Endothelial cell of umbilical vein (primary cell): ENCODE results near the gene RAB11B. TPM values are rescaled to one million over a fixed set of nuclear protein-coding genes. Genes with fewer than 3 reads are reported as not detected.

ENCODE experiments used
- BruUV-seq: library from RNA; stranded (reverse); fragments of 400-500 nt; replicated peaks from 2 replicates; lab custom pipeline; 2021; lab: Mats Ljungman, UMichigan
- CTCF ChIA-PET: fragments of 300-600, 350-600 bp; sonication (Branson Sonifier 250); formaldehyde crosslinking; loops from one replicate; lab custom pipeline; 2021; ENCODE audit warnings: antibody characterized with exemption, inconsistent platforms; lab: Charles Lee
- POLR2A ChIA-PET: fragments of 300-600, 350-600 bp; sonication (Branson Sonifier 250); formaldehyde crosslinking; loops from one replicate; lab custom pipeline; 2021; ENCODE audit warnings: antibody characterized with exemption, inconsistent platforms; lab: Charles Lee
- DNase-seq: peaks from one replicate; pipeline ENCODE4 v3.0.0-alpha.2; 2011; ENCODE audit warnings: low read depth, low spot score
- FAIRE-seq: peaks from 2 replicates; lab custom pipeline; 2011; peaks lifted over from hg19 to GRCh38; lab: Jason Lieb, UNC
- H2AFZ ChIP-seq: 2 replicates; pipeline ENCODE4 v1.6.0; 2012; ENCODE audit warnings: low read depth, low read length, control low read depth, inconsistent platforms
- H3K27ac ChIP-seq: 2 replicates; pipeline ENCODE4 v1.5.1; 2011; ENCODE audit warnings: low read depth, mild to moderate bottlenecking, control low read depth, low read length, moderate library complexity; ENCODE audit not compliant: insufficient read depth
- H3K27me3 ChIP-seq, 2 experiments: 2 replicates each; pipeline versions ENCODE4 v1.6.0 to v1.6.1; 2011; ENCODE audit warnings: low read length in 2 of 2, mixed read lengths in 1 of 2; ENCODE audit not compliant: control insufficient read depth in 2 of 2, insufficient read depth in 2 of 2
- H3K36me3 ChIP-seq, 2 experiments: 2 replicates in 1 of 2; 3 replicates in 1 of 2; pipeline ENCODE4 v1.5.1; 2011; ENCODE audit warnings: low read length in 2 of 2, mild to moderate bottlenecking in 1 of 2, moderate library complexity in 1 of 2; ENCODE audit not compliant: control insufficient read depth in 2 of 2, insufficient read depth in 2 of 2; ENCODE audit errors: extremely low read depth in 1 of 2
- H3K4me1 ChIP-seq: 3 replicates; pipeline ENCODE4 v1.5.1; 2011; ENCODE audit warnings: mild to moderate bottlenecking, low read length; ENCODE audit not compliant: control insufficient read depth, insufficient read depth; ENCODE audit errors: extremely low read depth
- H3K4me2 ChIP-seq: 2 replicates; pipeline ENCODE4 v1.6.1; 2011; ENCODE audit warnings: low read length, control low read depth, mixed read lengths; ENCODE audit not compliant: insufficient read depth
- H3K4me3 ChIP-seq, 3 experiments: fragments of 200-600 bp in 1 of 3; sonication (generic), shearing (Covaris generic) in 1 of 3; replicated peaks in 1 of 3; 2 replicates each; pipeline ENCODE4 v1.5.1; 2011 to 2016; ENCODE audit warnings: control low read depth in 3 of 3, low read length in 3 of 3, mild to moderate bottlenecking in 2 of 3, inconsistent platforms in 1 of 3, low read depth in 1 of 3, moderate library complexity in 1 of 3; ENCODE audit not compliant: insufficient read depth in 1 of 3
- H3K79me2 ChIP-seq: 2 replicates; pipeline ENCODE4 v1.6.0; 2012; ENCODE audit warnings: low read length, inconsistent platforms; ENCODE audit not compliant: control insufficient read depth, insufficient read depth
- H3K9ac ChIP-seq: replicated peaks from 2 replicates; pipeline ENCODE3; 2011; ENCODE audit warnings: low read length, control low read depth; ENCODE audit not compliant: insufficient read depth; ENCODE audit errors: extremely low read depth
- H3K9me1 ChIP-seq: replicated peaks from 3 replicates; pipeline ENCODE4 v1.6.0; 2011; ENCODE audit warnings: mild to moderate bottlenecking, low read length; ENCODE audit not compliant: control insufficient read depth, insufficient read depth; ENCODE audit errors: extremely low read depth
- H3K9me3 ChIP-seq: replicated peaks from 2 replicates; pipeline ENCODE4 v1.5.1; 2012; ENCODE audit warnings: low read length, inconsistent platforms; ENCODE audit not compliant: control insufficient read depth, insufficient read depth
- H4K20me1 ChIP-seq: replicated peaks from 2 replicates; pipeline ENCODE3; 2011; ENCODE audit warnings: mild to moderate bottlenecking, low read length; ENCODE audit not compliant: control insufficient read depth, insufficient read depth; ENCODE audit errors: extremely low read depth
- EZH2 ChIP-seq: IDR thresholded peaks from 2 replicates; pipeline ENCODE4 v1.6.1; 2012; ENCODE audit warnings: borderline replicate concordance, low read depth, mild to moderate bottlenecking, moderate library complexity, low read length, inconsistent platforms; ENCODE audit not compliant: severe bottlenecking
- FOS ChIP-seq: IDR thresholded peaks from 2 replicates; pipeline ENCODE4 v1.6.1; 2011; ENCODE audit warnings: mild to moderate bottlenecking, low read length, moderate library complexity, borderline replicate concordance; ENCODE audit not compliant: insufficient read depth
- GATA2 ChIP-seq: IDR thresholded peaks from 2 replicates; pipeline ENCODE4 v1.7.0; 2011; ENCODE audit warnings: low read depth, mild to moderate bottlenecking, moderate library complexity, mixed read lengths, low read length; ENCODE audit not compliant: insufficient read length, insufficient read depth
- JUN ChIP-seq: IDR thresholded peaks from 2 replicates; pipeline ENCODE4 v1.6.1; 2011; ENCODE audit warnings: borderline replicate concordance, low read depth; ENCODE audit not compliant: insufficient read length, insufficient read depth
- MYC ChIP-seq: IDR thresholded peaks from one replicate; pipeline ENCODE4 v1.6.1; 2011; ENCODE audit warnings: mild to moderate bottlenecking, low read depth, low read length
- POLR2AphosphoS5 ChIP-seq: IDR thresholded peaks from 2 replicates; pipeline ENCODE4 v1.6.1; 2012; ENCODE audit warnings: low read depth, mild to moderate bottlenecking, control low read depth, low read length, moderate library complexity; ENCODE audit not compliant: insufficient read depth
- dilution Hi-C: fragments of 300-500 bp; cut with MboI; formaldehyde crosslinking; loops from one replicate; pipeline ENCODE4 v1.15.0; 2019; ENCODE audit warnings: low sequenced_read_pairs; ENCODE audit not compliant: extremely low pct_ligation_motif_present
- intact Hi-C: fragments of 100-400 bp; cut with micrococcal nuclease; formaldehyde crosslinking; loops from one replicate; pipeline ENCODE4 v1.10.0; 2022
- polyA plus RNA-seq, 4 experiments: library from polyadenylated mRNA; depleted of rRNA in 3 of 4; stranded (reverse) in 3 of 4; unstranded in 1 of 4; fragments of >200 nt; gene quantifications; 2 replicates each; pipeline versions ENCODE4 v1.2.1 to v1.2.3, GENCODE V29; 2011 to 2012; ENCODE audit warnings: missing spikeins in 1 of 4
- total RNA-seq: library from RNA; stranded (reverse); gene quantifications from 2 replicates; pipeline ENCODE4 v1.2.3, GENCODE V29; 2021
- TF ChIP-seq, protein P1 (sequence below), 2 donors: IDR thresholded peaks; 1 replicate in 1 of 2; 2 replicates in 1 of 2; pipeline ENCODE4 v1.5.1; 2011; ENCODE audit warnings: low read length in 2 of 2, mild to moderate bottlenecking in 2 of 2, moderate library complexity in 2 of 2, control low read depth in 1 of 2, inconsistent platforms in 1 of 2, low read depth in 1 of 2; ENCODE audit not compliant: insufficient read depth in 1 of 2; ENCODE audit errors: extremely low read depth in 1 of 2
- TF ChIP-seq, protein P2 (sequence below): IDR thresholded peaks from 2 replicates; pipeline ENCODE4 v1.6.1; 2011; ENCODE audit not compliant: insufficient read depth, insufficient read length

The RAB11B gene
- total and polyA plus RNA-seq, 2 donors (not counting 3 experiments of a cell fraction or from before 2014, with no cell fraction given), result 74.1 to 99.8 TPM

DNA sequence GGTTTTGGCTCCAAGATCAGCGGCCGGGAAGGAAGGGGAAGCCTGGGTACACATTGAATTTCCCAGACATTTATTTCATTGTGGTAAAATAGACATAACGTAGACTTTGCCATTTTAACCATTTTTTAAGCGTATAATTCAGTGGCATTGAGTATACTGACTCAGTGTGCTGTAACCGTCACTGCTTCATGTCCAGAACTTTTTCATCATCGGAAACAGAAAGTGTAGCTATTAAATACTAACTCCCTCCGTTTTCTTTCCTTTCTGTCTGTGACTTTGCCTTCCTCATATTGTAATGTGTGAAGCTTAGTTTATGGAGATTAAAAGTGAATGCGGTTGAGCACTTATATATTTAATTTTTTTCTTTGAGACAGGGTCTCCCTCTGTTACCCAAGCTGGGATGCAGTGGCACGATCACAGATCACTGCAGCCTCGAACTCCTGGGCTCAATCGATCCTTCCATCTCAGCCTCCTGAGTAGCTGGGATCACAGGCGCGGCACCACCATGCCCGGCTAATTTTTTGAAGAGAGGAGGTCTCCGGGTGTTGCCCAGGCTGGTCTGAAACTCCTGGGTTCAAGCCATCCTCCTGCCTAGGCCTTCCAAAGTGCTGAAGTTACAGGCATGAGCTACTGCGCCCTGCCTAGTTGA is 56.0 kb downstream of the RAB11B start:
- Histone ChIP-seq H3K79me2 (peaks cover 62% of the 10 kb centered on the region), H3K9me3 (no peaks in the 10 kb centered on the region), H3K9ac (peak overlapping the region; percentile 99), H3K27ac (peak overlapping the region; percentile 93), H3K36me3 (peaks cover 0 to 11% of the 10 kb centered on the region in 2 experiments), H3K9me1 (no peaks in the 10 kb centered on the region), H3K4me1 (peaks cover 29% of the 10 kb centered on the region), H3K4me2 (peak overlapping the region; percentile 97), H2AFZ (no peak overlapping the region), H3K27me3 (no peaks in the 10 kb centered on the region), H4K20me1 (peaks cover 25% of the 10 kb centered on the region), H3K4me3 (peak overlapping the region; percentile 81 to 98 (median 84))
- POLR2A ChIA-PET, result interaction anchor here (0.6 kb wide), 1 partner anchor 59 kb away, joined by 3 read pairs; no protein-coding TSS in a partner anchor
- DNase-seq (no peak), FAIRE-seq (peak; percentile 71)
- BruUV-seq, result TSS peak; percentile 35
- intact Hi-C loops, result no loop called here
- TF ChIP-seq POLR2AphosphoS5 (no peak), MYC (no peak), FOS (no peak), EZH2 (no peak), JUN (no peak)
- CTCF ChIA-PET, result interaction anchor here (0.9 to 1.6 kb wide), 5 partner anchors 10 to 93 kb away, joined by 3 to 10 read pairs (median 4); partner anchors contain the start of gene MARCHF2
- dilution Hi-C loops, result no loop called here

DNA sequence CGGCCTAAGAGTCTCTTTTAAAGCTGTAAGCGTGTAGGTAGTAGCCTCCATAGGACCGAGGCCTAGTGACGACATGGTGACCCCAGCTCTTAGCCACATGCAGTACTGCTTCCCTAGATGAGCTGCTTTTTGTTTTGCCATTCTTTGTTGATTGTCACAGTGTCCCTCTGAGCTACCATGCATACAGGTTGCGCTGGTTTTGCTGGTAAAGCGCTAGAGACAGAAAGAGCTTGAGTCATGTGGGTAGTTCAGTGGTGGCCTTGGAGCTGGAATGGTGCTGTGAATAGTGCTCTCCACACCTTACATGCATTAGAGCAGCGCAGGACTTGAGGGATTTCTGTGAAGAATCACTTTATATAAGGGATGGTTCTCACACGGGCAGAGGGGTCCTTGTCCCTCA is 59.7 kb downstream of the RAB11B start:
- dilution Hi-C loops, result no loop called here

More for the DNA sequence above, 59.7 kb downstream of the RAB11B start:
- no peak overlapping the region for H3K27ac ChIP-seq
- no TSS peak for BruUV-seq
- no peak overlapping the region for H3K4me2 ChIP-seq
- H3K4me3 ChIP-seq, result no peak overlapping the region
- intact Hi-C loops, result no loop called here
- peaks cover 36% of the 10 kb centered on the region for H4K20me1 ChIP-seq
- no peaks in the 10 kb centered on the region for H3K9me3 ChIP-seq
- no peak for DNase-seq
- peaks cover 98% of the 10 kb centered on the region for H3K79me2 ChIP-seq
- ChIA-PET POLR2A (no interaction called here), CTCF (interaction anchor here (1.3 to 1.6 kb wide), 4 partner anchors 36 to 183 kb away, joined by 4 to 6 read pairs (median 4); partner anchors contain the start of gene MARCHF2)
- peak; percentile 72 for FAIRE-seq
- peaks cover 42% of the 10 kb centered on the region for H3K4me1 ChIP-seq
- no peak overlapping the region for H3K9ac ChIP-seq
- no peaks in the 10 kb centered on the region for H3K27me3 ChIP-seq
- no peaks in the 10 kb centered on the region for H3K9me1 ChIP-seq
- TF ChIP-seq POLR2AphosphoS5, result no peak
- TF ChIP-seq, protein P1, sequence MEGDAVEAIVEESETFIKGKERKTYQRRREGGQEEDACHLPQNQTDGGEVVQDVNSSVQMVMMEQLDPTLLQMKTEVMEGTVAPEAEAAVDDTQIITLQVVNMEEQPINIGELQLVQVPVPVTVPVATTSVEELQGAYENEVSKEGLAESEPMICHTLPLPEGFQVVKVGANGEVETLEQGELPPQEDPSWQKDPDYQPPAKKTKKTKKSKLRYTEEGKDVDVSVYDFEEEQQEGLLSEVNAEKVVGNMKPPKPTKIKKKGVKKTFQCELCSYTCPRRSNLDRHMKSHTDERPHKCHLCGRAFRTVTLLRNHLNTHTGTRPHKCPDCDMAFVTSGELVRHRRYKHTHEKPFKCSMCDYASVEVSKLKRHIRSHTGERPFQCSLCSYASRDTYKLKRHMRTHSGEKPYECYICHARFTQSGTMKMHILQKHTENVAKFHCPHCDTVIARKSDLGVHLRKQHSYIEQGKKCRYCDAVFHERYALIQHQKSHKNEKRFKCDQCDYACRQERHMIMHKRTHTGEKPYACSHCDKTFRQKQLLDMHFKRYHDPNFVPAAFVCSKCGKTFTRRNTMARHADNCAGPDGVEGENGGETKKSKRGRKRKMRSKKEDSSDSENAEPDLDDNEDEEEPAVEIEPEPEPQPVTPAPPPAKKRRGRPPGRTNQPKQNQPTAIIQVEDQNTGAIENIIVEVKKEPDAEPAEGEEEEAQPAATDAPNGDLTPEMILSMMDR (IDR thresholded peaks at IDR 0.05; ENCODE audit: extremely low read depth in 1 of 2, insufficient read depth in 1 of 2, low read depth in 1 of 2, low read length in 2 of 2), result no peak
- TF ChIP-seq GATA2, result no peak
- no peak for TF ChIP-seq EZH2
- no peak for TF ChIP-seq FOS
- TF ChIP-seq JUN, result no peak
- no peak for TF ChIP-seq MYC
- TF ChIP-seq, protein P2, sequence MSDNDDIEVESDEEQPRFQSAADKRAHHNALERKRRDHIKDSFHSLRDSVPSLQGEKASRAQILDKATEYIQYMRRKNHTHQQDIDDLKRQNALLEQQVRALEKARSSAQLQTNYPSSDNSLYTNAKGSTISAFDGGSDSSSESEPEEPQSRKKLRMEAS, result no peak
- H2AFZ ChIP-seq, result no peak overlapping the region
- H3K36me3 ChIP-seq, result peaks cover 0 to 13% of the 10 kb centered on the region in 2 experiments
